ENCODE results near the gene CDX2.

GRCh38 chr13:27978301-27978968 is 9.3 kb upstream of the CDX2 start:
- TF ChIP-seq, protein P1, sequence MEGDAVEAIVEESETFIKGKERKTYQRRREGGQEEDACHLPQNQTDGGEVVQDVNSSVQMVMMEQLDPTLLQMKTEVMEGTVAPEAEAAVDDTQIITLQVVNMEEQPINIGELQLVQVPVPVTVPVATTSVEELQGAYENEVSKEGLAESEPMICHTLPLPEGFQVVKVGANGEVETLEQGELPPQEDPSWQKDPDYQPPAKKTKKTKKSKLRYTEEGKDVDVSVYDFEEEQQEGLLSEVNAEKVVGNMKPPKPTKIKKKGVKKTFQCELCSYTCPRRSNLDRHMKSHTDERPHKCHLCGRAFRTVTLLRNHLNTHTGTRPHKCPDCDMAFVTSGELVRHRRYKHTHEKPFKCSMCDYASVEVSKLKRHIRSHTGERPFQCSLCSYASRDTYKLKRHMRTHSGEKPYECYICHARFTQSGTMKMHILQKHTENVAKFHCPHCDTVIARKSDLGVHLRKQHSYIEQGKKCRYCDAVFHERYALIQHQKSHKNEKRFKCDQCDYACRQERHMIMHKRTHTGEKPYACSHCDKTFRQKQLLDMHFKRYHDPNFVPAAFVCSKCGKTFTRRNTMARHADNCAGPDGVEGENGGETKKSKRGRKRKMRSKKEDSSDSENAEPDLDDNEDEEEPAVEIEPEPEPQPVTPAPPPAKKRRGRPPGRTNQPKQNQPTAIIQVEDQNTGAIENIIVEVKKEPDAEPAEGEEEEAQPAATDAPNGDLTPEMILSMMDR (IDR thresholded peaks at IDR 0.05) = no peak
- no peak for TF ChIP-seq EP300 (IDR thresholded peaks at IDR 0.05)

All from ovary (tissue), 3 donors.